Choroid plexus epithelial cell (primary cell): Measurements from ENCODE around the gene EXOC4.

Experiments
- DNase-seq: peaks from one replicate; pipeline ENCODE4 v3.0.0-alpha.2; 2010; ENCODE audit warnings: low read depth
- H3K4me3 ChIP-seq: 2 replicates; pipeline ENCODE4 v1.5.1; 2011; ENCODE audit warnings: low read depth, mild to moderate bottlenecking, control low read depth, low read length, moderate library complexity
- CTCF ChIP-seq: conservative IDR thresholded peaks from 2 replicates; pipeline ENCODE4 v1.5.1; 2011; ENCODE audit warnings: low read depth, mild to moderate bottlenecking, control low read depth, inconsistent platforms, low read length, moderate library complexity

Gene EXOC4

GRCh38 chr7:133921635-133922182 lies 668.8 kb downstream of the EXOC4 start:
- DNase-seq = no peak
- no peak overlapping the region for H3K4me3 ChIP-seq
- TF ChIP-seq CTCF = no peak

- TF ChIP-seq CTCF = no peak
- no peak for DNase-seq
- H3K4me3 ChIP-seq = no peak overlapping the region
Measured at GRCh38 chr7:133923974-133924373, 671.1 kb downstream of the EXOC4 start.

GRCh38 chr7:133931053-133931452 lies 678.2 kb downstream of the EXOC4 start:
- no peak for TF ChIP-seq CTCF
- H3K4me3 ChIP-seq = no peak overlapping the region
- no peak for DNase-seq

GRCh38 chr7:133932591-133932990 lies 679.7 kb downstream of the EXOC4 start:
- DNase-seq = no peak
- no peak for TF ChIP-seq CTCF
- H3K4me3 ChIP-seq = no peak overlapping the region

- no peak overlapping the region for H3K4me3 ChIP-seq
- no peak for DNase-seq
- TF ChIP-seq CTCF = no peak
Measured at GRCh38 chr7:133934262-133934976, 681.5 kb downstream of the EXOC4 start.

GRCh38 chr7:133934977-133935330 lies 682.1 kb downstream of the EXOC4 start:
- DNase-seq = no peak
- H3K4me3 ChIP-seq = no peak overlapping the region
- TF ChIP-seq CTCF = no peak

GRCh38 chr7:133936074-133936473 lies 683.2 kb downstream of the EXOC4 start:
- peak; percentile 43 for DNase-seq
- no peak for TF ChIP-seq CTCF

More at GRCh38 chr7:133936074-133936473, 683.2 kb downstream of the EXOC4 start:
- H3K4me3 ChIP-seq = no peak overlapping the region
